ENCODE results near the gene SLC37A3.

The SLC37A3 gene

GRCh38 chr7:140393756-140394306 is 4.5 kb downstream of the SLC37A3 start:
- DNase-seq, result no peak
- no peaks in the 10 kb centered on the region for H3K9me3 ChIP-seq (ENCODE audit: severe bottlenecking)
- no peaks in the 10 kb centered on the region for H3K27me3 ChIP-seq (ENCODE audit: insufficient read depth, low read depth, severe bottlenecking)
- no peak overlapping the region for H3K27ac ChIP-seq
- no peak overlapping the region for H3K4me3 ChIP-seq (ENCODE audit: low read depth, low read length)
- TF ChIP-seq CTCF (IDR thresholded peaks at IDR 0.05; ENCODE audit: low read depth, low read length), result no peak
- peaks cover 3% of the 10 kb centered on the region; the same call in 1 of the 2 replicates for H3K36me3 ChIP-seq

GRCh38 chr7:140391634-140392033 is 6.7 kb downstream of the SLC37A3 start:
- no peak for DNase-seq
- TF ChIP-seq CTCF (IDR thresholded peaks at IDR 0.05; ENCODE audit: low read depth, low read length), result no peak
- no peak overlapping the region for H3K27ac ChIP-seq

GRCh38 chr7:140390466-140391190 is 7.7 kb downstream of the SLC37A3 start:
- Histone ChIP-seq H3K27ac (no peak overlapping the region), H3K9me3 (ENCODE audit: severe bottlenecking) (no peaks in the 10 kb centered on the region), H3K27me3 (ENCODE audit: insufficient read depth, low read depth, severe bottlenecking) (no peaks in the 10 kb centered on the region), H3K36me3 (no peaks in the 10 kb centered on the region; the same call in none of the 2 replicates), H3K4me3 (ENCODE audit: low read depth, low read length) (no peak overlapping the region)
- TF ChIP-seq CTCF (IDR thresholded peaks at IDR 0.05; ENCODE audit: low read depth, low read length), result no peak
- no peak for DNase-seq

More at GRCh38 chr7:140391634-140392033, 6.7 kb downstream of the SLC37A3 start:
- Histone ChIP-seq H3K4me3 (ENCODE audit: low read depth, low read length) (no peak overlapping the region), H3K27me3 (ENCODE audit: insufficient read depth, low read depth, severe bottlenecking) (no peaks in the 10 kb centered on the region), H3K9me3 (ENCODE audit: severe bottlenecking) (no peaks in the 10 kb centered on the region), H3K36me3 (no peaks in the 10 kb centered on the region; the same call in 1 of the 2 replicates)

GRCh38 chr7:140390034-140390433 is 8.3 kb downstream of the SLC37A3 start:
- H3K4me3 ChIP-seq (ENCODE audit: low read depth, low read length), result no peak overlapping the region
- no peaks in the 10 kb centered on the region for H3K9me3 ChIP-seq (ENCODE audit: severe bottlenecking)
- H3K36me3 ChIP-seq, result no peaks in the 10 kb centered on the region; the same call in 1 of the 2 replicates
- H3K27me3 ChIP-seq (ENCODE audit: insufficient read depth, low read depth, severe bottlenecking), result no peaks in the 10 kb centered on the region
- H3K27ac ChIP-seq, result no peak overlapping the region
- TF ChIP-seq CTCF (IDR thresholded peaks at IDR 0.05; ENCODE audit: low read depth, low read length), result no peak
- no peak for DNase-seq

GRCh38 chr7:140389445-140389844 is 8.9 kb downstream of the SLC37A3 start:
- Histone ChIP-seq H3K36me3 (no peaks in the 10 kb centered on the region; the same call in 1 of the 2 replicates), H3K27ac (no peak overlapping the region), H3K27me3 (ENCODE audit: insufficient read depth, low read depth, severe bottlenecking) (no peaks in the 10 kb centered on the region), H3K9me3 (ENCODE audit: severe bottlenecking) (no peaks in the 10 kb centered on the region), H3K4me3 (ENCODE audit: low read depth, low read length) (no peak overlapping the region)
- no peak for TF ChIP-seq CTCF (IDR thresholded peaks at IDR 0.05; ENCODE audit: low read depth, low read length)
- DNase-seq, result no peak
